IPS-18c (cell line): ENCODE results near the gene NKAIN2.

ENCODE experiments used
- H3K4me3 ChIP-seq: 2 replicates; pipeline ENCODE4 v1.7.0; 2013; ENCODE audit warnings: low read depth, mild to moderate bottlenecking, low read length, moderate library complexity; ENCODE audit not compliant: insufficient read depth
- H3K9me3 ChIP-seq: one replicate; pipeline ENCODE4 v1.6.1; 2013; ENCODE audit warnings: mild to moderate bottlenecking, low read length, moderate library complexity; ENCODE audit not compliant: control insufficient read depth, insufficient read depth

Gene NKAIN2

DNA sequence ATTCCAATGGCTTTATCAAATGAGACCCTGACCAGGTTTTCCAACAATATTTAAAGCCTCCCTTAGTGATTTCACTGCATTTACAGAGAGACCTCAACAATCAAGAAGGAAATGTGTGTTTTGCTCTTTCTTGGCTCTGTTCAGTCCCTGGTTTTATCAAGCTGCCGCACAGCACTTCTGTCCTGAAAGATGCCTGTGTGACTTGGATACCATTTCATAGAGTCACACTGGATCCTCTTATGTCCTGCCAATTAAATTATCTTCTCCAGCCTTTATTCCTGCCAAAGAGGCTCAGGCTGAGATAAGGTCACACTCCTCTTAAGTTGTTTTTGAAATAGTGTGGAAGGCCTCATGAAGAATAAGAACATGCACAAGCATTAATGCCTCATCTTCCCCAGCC lies 961.6 kb downstream of the NKAIN2 start:
- no peak overlapping the region for H3K4me3 ChIP-seq

DNA sequence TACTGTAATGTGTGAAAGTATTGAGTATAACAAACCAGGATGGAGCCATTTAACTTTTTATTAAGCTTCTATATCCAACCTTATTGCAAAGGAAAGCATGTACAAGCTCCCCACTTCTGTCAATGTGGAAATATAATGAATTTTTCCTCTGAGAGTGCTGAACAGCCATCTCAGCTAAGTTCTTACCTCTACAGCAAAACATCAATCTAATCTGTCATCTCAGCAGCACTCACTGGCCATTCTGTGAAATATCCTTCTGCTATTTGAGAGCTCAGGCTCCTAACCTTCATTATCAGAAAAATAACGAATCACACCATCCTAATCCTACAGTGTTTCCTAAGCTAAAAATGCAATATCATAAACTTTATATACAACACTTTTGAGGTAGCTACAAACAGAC lies 964.6 kb downstream of the NKAIN2 start:
- Histone ChIP-seq H3K4me3 (no peak overlapping the region), H3K9me3 (no peaks in the 10 kb centered on the region)

More for the DNA sequence above, 961.6 kb downstream of the NKAIN2 start:
- no peaks in the 10 kb centered on the region for H3K9me3 ChIP-seq

DNA sequence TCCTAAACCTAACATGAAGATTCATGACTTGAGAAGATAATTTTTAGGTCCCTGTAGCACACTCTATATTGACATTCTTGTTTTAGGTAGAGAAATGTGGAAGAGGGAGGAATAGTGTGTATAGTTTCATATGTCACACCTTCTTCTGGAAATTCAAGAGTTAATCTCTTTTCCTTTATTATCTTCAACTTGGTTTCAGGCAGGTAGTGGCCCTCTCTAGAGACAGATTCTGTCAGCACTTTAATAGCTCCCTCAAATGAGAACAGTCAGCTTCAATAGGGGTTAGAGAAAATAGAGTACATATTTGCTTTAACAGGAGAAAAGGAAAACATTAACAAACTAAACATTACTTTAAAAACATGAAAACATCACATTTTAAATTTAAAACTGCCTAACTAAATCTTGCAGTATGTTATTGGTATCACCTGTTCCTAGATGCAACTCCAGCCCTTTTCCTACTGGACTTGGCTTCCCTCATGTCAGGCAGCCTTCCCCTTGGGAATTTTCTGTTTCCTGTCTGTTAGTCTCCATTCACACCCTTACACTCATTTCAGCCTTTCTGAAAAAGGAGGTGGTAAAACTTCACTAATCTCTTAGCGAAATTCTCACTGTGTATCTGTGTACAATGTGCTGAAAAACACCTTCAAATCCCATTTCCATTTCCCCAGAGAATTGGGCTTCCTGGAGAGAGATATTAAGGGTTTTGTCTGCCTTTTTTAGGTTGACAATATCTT lies 966.3 kb downstream of the NKAIN2 start:
- no peaks in the 10 kb centered on the region for H3K9me3 ChIP-seq

DNA sequence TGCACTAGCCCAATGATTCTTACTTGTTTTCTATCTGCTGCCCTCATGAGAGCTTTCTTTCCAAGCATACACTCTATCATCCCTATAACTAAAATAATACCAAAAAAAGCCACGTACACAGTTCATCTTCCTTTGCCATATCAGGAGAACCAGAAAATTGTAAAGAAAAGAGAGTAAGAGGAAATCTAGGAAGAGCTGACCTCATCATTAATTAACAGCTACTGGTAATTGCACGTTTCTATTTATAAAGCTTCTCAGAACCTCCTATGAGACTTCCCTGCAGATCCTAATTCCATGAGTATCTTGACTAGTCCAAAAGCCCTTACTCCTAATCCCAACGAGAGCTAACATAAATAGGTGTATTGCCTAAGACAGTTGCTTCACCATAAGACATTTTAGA lies 967.1 kb downstream of the NKAIN2 start:
- H3K9me3 ChIP-seq = no peaks in the 10 kb centered on the region
- H3K4me3 ChIP-seq = no peak overlapping the region

More for the DNA sequence above, 966.3 kb downstream of the NKAIN2 start:
- no peak overlapping the region for H3K4me3 ChIP-seq

DNA sequence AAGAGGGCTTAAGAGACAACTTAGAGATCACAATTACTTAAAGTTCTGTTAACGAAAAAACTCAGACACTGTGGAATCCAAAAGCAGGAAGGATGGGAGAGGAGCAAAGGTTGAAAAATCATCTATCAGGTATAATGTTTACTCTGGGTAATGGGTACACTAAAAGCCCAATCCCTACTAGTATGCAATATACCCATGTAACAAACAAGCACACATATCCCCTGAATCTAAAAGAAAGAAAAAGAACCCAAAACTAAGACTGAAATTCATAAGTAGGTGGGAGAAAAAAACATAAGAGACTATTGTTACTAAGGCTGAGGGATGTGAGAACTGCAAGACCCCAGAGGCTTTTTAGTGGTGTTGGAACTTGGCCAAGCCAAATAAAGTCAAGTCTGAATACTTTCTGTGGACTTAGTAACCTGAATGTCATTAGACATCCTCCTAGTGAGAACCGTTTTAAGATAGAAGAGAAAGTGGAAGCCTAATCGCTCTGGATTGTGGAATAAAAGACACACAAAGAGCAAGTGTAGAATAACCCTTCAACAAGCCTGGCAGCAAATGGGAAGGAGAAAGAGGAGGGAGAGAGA lies 969.2 kb downstream of the NKAIN2 start:
- H3K4me3 ChIP-seq = no peak overlapping the region
- H3K9me3 ChIP-seq = no peaks in the 10 kb centered on the region

DNA sequence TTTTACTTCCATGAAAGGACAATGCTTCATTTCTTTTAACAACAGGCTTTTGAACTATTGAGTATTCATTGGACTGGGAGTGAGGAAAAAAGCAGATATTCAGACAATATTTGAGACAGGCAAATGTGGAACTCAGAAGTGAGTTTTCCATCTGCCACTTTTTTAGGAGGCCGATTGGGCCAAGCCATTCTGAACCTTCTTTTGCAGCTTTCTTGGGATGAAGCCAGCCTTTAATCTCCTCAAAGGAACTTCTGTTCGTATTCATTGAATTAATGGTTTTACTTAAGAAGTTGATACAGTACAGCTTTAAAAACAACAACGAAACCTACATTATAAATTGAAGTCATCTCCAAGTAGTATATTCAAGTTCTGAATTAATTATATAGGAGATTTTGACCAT lies 971.5 kb downstream of the NKAIN2 start:
- H3K4me3 ChIP-seq = no peak overlapping the region

DNA sequence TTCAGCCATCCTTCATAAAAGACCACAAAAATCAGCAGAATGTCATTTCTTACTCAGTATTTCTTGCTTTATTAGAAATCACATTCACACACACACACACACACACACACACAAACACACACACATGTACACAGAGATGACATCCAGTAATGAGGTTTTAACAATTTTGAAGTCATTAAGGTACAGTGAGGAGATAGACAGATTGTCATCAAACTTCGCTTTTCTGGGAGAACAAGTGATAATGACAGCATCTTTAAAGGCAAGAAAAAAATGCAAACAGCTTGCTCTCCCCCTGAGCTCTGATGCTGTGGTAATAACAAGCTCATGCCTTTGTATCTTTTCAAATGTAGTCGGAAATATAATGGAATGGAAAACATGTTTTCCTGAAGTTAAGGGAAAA lies 974.2 kb downstream of the NKAIN2 start:
- Histone ChIP-seq H3K9me3 (no peaks in the 10 kb centered on the region), H3K4me3 (no peak overlapping the region)

More for the DNA sequence above, 971.5 kb downstream of the NKAIN2 start:
- no peaks in the 10 kb centered on the region for H3K9me3 ChIP-seq

DNA sequence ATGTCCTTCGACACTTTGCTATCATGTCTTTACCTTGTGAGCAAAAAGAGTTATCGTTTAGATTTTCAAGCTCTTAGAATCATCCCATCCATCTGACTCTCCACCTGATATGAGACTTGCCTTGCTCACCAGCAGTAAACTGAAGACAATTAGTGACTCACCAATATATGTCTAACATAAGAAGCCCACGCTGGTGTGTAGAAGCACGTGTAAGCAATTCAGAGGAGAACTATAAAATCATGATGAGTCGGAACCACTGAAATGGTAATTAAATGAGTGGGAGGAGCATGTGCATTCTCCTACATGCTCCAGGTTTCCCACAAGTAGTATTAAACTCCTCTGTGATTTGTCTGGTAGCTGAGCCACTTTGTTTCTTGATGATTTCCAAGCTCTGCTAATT lies 977.0 kb downstream of the NKAIN2 start:
- H3K9me3 ChIP-seq = no peaks in the 10 kb centered on the region
- no peak overlapping the region for H3K4me3 ChIP-seq

DNA sequence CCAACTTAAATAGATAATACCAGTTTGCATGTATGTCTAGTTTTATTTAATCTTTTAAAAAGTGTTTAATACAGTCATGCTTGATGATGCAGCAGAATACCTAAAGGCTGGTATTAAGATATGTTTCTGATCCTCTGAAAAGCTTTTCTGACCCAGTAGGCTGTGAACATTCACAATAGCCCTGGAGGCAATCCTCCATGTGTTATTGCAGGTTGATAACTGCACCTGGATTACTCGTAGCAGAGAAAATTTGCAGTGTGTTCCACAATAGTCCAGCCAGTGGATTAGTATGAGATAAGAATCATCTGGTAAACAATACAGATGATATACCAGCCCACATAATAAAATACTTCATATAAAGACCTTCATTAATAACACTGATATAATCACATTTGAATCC lies 979.7 kb downstream of the NKAIN2 start:
- H3K9me3 ChIP-seq = no peaks in the 10 kb centered on the region
- H3K4me3 ChIP-seq = no peak overlapping the region

DNA sequence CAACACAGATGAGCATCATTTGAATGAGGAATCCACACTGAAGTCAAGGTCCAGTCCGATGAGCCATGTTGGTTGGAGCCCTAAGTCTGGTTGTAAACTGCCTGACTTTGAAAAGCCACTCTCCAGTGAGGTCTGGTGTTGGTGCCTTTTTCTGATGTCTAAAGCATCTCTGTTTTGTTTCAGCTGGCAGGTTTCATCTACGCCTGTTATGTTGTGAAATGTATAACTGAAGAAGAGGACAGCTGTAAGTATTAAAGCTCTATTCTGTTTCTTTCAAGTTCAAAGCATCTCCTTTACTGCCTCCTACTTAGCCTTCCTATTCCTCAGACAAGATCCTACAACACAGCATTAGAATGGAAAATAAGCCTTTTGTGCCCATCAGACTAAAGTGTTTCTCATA lies 987.5 kb downstream of the NKAIN2 start:
- no peaks in the 10 kb centered on the region for H3K9me3 ChIP-seq

DNA sequence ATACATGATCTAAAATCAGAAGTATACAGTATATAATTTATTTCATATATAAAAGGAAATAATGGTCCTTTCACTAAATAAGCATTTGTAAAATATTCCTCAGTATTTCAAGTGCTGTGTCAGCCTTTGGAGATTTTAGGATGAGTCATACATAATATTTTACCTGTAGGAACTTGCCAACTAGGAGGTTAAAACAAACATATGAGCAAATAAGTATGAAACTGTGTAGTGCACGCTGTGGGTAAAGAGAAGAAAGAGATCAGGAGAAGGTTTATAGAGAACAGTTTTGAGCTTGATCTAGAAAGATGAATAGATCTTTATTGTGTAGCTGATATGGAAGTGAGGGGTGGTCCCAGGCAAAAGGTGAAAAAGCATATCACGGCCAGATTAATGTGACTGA lies 988.7 kb downstream of the NKAIN2 start:
- H3K4me3 ChIP-seq = no peak overlapping the region
- H3K9me3 ChIP-seq = no peaks in the 10 kb centered on the region

More for the DNA sequence above, 987.5 kb downstream of the NKAIN2 start:
- no peak overlapping the region for H3K4me3 ChIP-seq

DNA sequence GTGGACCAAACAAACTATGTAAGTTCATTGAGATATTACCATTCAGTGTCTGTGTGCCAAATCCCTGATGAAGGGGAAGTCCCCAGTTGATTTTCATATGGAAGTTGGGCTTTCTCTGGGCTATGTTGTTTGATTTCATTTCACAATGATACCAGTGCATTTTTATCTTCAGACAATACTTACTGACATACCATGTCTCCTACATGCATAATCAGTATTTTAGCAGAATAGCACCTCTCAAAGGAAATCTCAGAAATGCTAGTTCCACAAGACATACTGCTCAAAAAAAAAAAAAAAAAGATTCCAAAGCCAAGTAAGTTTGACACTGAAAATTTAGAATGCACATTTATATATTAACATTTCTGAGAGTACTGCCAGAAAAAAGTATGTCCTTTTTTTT lies 989.7 kb downstream of the NKAIN2 start:
- no peaks in the 10 kb centered on the region for H3K9me3 ChIP-seq
- H3K4me3 ChIP-seq = no peak overlapping the region

DNA sequence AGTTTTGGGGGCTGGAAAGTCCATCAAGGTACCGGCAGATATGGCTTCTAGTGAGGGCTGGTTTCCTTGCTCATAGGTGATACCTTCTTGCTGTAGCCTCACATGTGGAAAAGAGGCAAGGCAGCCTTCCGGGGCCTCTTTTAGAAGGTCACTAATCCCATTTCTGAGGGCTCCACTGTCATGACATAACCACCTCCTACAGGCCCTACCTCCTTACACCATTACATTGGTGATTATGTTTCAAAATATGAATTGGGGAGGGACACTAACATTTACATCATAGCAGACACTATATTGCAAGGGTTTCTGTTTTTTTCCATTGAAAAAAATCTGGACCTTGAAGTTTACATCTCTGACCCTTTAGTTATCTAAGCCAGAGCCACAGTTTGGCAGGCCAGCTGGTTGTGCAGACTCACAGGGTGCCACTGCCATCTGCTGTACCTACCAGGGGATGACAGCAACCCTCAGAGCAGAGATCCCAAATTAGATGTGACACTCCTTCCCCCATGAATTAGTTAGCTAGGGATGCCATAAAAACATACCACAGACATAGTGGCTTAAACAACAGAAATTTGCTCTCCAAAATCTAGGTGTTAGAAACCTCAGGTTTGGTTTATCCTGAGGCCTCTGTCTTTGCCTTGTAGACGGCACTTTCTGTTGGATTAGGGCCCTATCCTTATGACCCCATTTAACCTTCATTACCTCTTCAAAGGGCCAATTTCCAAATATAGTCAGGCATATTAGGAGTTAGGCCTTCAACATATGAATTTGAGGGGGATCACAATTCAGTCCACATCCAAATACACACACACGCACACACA lies 992.2 kb downstream of the NKAIN2 start:
- no peak overlapping the region for H3K4me3 ChIP-seq
- H3K9me3 ChIP-seq = no peaks in the 10 kb centered on the region

DNA sequence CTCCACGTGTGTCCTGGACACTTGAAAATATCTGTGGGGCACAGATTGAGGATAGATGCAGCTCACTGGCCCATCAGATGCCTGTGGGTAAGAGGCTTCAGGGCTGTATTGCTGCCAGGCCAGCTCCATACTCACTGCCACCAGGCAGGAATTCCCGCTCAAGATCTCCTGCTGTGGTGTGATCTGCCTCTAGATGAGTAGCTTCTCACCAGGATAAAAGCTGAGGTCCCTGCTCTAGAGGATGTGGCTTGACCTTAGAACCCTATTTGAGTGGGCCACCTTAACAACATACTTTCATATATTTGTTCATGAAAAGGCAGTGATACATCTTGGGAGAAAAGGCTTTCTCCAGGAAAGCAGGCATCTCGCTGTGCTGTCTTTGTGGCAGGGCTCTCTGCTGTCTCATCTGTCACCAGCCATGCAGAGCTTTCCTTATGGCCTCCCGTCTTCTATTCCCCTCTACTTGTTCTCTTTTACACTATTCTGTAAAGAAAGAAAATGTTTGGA lies 992.9 kb downstream of the NKAIN2 start:
- no peaks in the 10 kb centered on the region for H3K9me3 ChIP-seq
- no peak overlapping the region for H3K4me3 ChIP-seq

DNA sequence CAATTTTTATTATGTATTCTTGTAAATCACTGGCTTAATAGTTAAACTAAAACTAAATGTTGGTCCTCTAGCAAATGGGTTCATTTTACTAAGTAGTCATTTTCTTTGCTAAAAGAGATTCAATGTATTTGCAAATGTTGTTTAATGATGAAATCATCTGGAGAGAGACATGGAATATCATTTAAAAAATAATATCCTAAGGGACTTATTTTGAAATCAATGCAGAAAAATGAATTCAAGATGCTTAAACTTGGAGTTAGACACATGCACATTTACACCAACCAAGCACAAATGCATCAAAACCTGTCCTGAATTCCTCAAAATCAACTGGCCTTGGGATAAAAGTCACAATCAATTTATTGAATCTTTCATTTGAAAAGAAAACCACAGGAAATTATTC lies 993.6 kb downstream of the NKAIN2 start:
- Histone ChIP-seq H3K9me3 (no peaks in the 10 kb centered on the region), H3K4me3 (no peak overlapping the region)

DNA sequence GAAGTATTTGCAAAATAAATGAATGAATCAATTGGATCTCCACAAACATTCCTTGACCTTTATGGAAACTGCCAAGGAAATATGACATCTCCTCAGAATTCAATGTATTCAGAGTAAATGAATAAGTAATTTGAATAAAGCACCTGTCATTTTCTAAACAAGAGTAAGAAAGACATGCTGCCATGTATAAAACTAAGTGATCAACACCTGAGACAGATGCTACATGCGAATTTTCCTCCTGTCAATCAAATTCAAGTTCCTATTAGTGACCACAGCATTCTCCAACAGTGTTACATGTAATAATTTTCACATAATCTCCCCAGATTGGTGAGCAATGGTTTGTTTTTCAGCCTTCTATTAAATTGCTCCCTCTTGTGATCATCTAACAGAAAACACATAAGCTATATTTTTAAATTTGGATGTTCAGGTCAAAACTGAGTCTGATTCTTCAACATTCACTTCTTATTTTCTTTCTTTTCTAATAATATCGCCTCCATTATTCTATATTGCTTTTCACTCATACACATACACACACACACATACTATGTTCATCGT lies 995.4 kb downstream of the NKAIN2 start:
- H3K9me3 ChIP-seq = no peaks in the 10 kb centered on the region
- H3K4me3 ChIP-seq = no peak overlapping the region

DNA sequence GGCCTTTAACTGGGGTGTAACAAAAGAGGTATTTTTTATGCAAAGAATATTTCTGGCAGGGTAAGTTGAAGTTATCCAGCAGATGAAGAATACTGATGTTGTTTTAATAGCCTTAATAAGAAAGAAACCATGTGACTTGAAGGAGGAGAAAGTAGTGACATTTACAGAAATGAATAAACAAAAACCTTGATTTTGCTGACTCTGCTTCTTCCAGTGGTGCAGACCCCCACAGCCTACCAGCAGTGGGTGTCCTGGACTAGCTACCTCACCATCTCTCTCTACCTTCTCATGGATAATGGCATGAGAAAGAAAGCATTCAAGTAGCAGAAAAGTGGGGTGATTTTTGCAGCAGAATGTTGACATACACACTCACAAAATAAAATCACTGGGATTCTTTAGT lies 996.0 kb downstream of the NKAIN2 start:
- no peaks in the 10 kb centered on the region for H3K9me3 ChIP-seq
- H3K4me3 ChIP-seq = no peak overlapping the region

DNA sequence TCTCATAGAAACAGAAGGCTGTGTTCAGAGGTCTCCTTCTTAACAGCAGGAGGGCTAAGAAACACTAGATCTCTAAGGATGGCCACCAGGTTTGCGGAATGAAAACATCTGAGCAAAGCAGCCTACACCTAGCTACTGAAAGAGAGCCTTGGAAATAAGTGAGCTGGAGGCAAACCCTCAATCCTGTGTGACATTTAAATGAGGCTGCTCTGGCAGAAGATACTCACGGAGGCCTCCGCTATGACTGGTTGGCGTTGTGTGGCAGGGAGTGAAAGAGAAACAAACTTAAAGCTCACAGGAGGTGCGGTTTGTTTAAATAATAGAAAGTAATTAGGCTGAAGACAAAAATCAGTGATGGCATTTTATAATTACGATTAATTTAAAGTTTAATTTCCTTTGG lies 996.6 kb downstream of the NKAIN2 start:
- Histone ChIP-seq H3K4me3 (no peak overlapping the region), H3K9me3 (no peaks in the 10 kb centered on the region)
